WERI-Rb-1 (cell line): Measurements from ENCODE around the gene SCIN.
"Not testable (repeated sequence)": the region's sequence is repeated elsewhere in the genome, so short reads cannot be mapped to it uniquely, and the experiment has no call there.

ENCODE experiments used
- DNase-seq: peaks from one replicate; pipeline ENCODE4 v3.0.0-alpha.2; 2020
- H3K27ac ChIP-seq: fragments of 250-450 bp; sonication (Bioruptor Pico); 2 replicates; pipeline ENCODE4 v1.5.1; 2020; ENCODE audit warnings: mild to moderate bottlenecking, moderate library complexity
- H3K27me3 ChIP-seq: fragments of 250-450 bp; sonication (Bioruptor Pico); 2 replicates; pipeline ENCODE4 v1.5.1; 2021; ENCODE audit warnings: mild to moderate bottlenecking, low read depth, moderate library complexity; ENCODE audit not compliant: insufficient read depth, severe bottlenecking
- H3K36me3 ChIP-seq: fragments of 250-450 bp; sonication (Bioruptor Pico); 2 replicates; pipeline ENCODE4 v1.5.1; 2020; ENCODE audit warnings: mild to moderate bottlenecking, moderate library complexity
- H3K4me3 ChIP-seq: 2 replicates; pipeline ENCODE4 v1.5.1; 2011; ENCODE audit warnings: low read depth, mild to moderate bottlenecking, control low read depth, low read length
- H3K9me3 ChIP-seq: fragments of 250-450 bp; sonication (Bioruptor Pico); 2 replicates; pipeline ENCODE4 v1.5.1; 2021; ENCODE audit warnings: mild to moderate bottlenecking, moderate library complexity; ENCODE audit not compliant: severe bottlenecking
- TF ChIP-seq, protein P1 (sequence below): IDR thresholded peaks from 2 replicates; pipeline ENCODE4 v1.5.1; 2011; ENCODE audit warnings: low read depth, mild to moderate bottlenecking, control low read depth, inconsistent platforms, low read length

SCIN gene

DNA sequence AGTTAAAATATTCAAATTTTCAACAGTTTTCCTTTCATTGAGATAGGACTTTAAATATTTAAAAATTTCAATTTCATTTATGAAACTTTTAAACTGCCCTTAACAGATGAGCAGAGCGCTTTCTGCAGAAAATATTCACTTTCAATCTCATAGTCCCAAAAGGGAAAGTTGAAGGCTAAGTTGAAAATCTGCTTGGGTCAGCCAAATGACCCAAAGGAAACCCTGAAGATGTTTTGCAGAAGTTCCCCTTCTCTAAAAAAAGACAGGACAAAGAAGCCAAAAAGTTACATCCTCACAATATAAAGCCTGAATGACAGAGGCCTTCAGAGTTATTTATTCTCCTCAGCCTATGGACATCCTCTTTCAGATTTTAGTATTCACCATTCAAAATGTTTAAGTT lies 17.6 kb upstream of the SCIN start:
- TF ChIP-seq, protein P1, sequence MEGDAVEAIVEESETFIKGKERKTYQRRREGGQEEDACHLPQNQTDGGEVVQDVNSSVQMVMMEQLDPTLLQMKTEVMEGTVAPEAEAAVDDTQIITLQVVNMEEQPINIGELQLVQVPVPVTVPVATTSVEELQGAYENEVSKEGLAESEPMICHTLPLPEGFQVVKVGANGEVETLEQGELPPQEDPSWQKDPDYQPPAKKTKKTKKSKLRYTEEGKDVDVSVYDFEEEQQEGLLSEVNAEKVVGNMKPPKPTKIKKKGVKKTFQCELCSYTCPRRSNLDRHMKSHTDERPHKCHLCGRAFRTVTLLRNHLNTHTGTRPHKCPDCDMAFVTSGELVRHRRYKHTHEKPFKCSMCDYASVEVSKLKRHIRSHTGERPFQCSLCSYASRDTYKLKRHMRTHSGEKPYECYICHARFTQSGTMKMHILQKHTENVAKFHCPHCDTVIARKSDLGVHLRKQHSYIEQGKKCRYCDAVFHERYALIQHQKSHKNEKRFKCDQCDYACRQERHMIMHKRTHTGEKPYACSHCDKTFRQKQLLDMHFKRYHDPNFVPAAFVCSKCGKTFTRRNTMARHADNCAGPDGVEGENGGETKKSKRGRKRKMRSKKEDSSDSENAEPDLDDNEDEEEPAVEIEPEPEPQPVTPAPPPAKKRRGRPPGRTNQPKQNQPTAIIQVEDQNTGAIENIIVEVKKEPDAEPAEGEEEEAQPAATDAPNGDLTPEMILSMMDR: no peak
- Histone ChIP-seq H3K9me3 (no peaks in the 10 kb centered on the region), H3K36me3 (no peaks in the 10 kb centered on the region), H3K4me3 (no peak overlapping the region), H3K27ac (no peak overlapping the region), H3K27me3 (no peaks in the 10 kb centered on the region)
- DNase-seq: no peak

DNA sequence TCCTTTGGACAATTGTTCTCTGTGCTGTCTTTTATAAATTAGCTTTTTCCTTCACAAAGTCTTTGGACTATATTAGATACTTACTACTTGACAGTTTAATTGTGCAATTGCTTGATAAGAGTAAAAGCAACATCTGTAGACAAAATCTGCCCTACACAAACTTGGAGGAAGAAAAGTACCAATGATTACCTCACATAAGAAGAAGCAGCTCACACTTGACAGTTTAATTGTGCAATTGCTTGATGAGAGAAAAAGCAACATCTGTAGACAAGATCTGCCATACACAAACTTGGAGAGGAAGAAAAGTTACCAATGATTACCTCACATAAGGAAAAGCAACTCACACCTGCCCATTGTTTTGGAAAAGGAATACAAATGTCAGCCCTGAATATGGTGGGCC lies 17.1 kb upstream of the SCIN start:
- no peak overlapping the region for H3K27ac ChIP-seq
- H3K4me3 ChIP-seq: no peak overlapping the region
- no peaks in the 10 kb centered on the region for H3K36me3 ChIP-seq
- no peaks in the 10 kb centered on the region for H3K27me3 ChIP-seq
- TF ChIP-seq, protein P1: no peak
- no peak for DNase-seq
- H3K9me3 ChIP-seq: no peaks in the 10 kb centered on the region

- no peaks in the 10 kb centered on the region for H3K36me3 ChIP-seq
- H3K27me3 ChIP-seq: no peaks in the 10 kb centered on the region
- no peaks in the 10 kb centered on the region for H3K9me3 ChIP-seq
- H3K27ac ChIP-seq: no peak overlapping the region
- TF ChIP-seq, protein P1: no peak
- no peak overlapping the region for H3K4me3 ChIP-seq
- no peak for DNase-seq
Observed at GRCh38 chr7:12554351-12554750, 16.2 kb upstream of the SCIN start.

DNA sequence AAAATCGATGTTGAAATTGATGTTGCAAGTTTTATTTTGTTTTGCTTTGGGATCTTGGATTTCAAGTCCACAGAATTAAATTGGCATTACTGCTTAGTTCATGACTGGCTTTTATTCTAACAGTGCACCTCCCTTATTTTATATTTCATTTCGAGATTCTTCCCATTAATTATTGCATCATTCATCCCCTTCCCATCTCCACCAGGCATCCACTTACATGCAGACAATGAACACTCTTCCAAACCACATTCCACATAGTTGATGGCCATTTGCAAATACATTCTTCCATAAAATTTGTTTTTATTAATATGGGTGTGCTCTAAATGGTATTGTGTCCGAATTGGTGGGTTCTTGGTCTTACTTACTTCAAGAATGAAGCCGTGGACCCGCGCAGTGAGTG lies 15.6 kb upstream of the SCIN start:
- TF ChIP-seq, protein P1: no peak
- H3K27ac ChIP-seq: no peak overlapping the region
- H3K27me3 ChIP-seq: no peaks in the 10 kb centered on the region
- no peaks in the 10 kb centered on the region for H3K9me3 ChIP-seq
- no peak for DNase-seq
- no peak overlapping the region for H3K4me3 ChIP-seq
- no peaks in the 10 kb centered on the region for H3K36me3 ChIP-seq

- H3K4me3 ChIP-seq, H3K36me3 ChIP-seq, H3K27ac ChIP-seq, H3K27me3 ChIP-seq, DNase-seq, H3K9me3 ChIP-seq: not testable (repeated sequence)
Observed at GRCh38 chr7:12555695-12556094, 14.8 kb upstream of the SCIN start.

GRCh38 chr7:12556139-12556792 lies 14.3 kb upstream of the SCIN start:
- not testable (repeated sequence) for H3K9me3 ChIP-seq

GRCh38 chr7:12557282-12557681 lies 13.2 kb upstream of the SCIN start:
- H3K36me3 ChIP-seq: no peaks in the 10 kb centered on the region
- H3K27me3 ChIP-seq: no peaks in the 10 kb centered on the region
- H3K4me3 ChIP-seq: no peak overlapping the region
- no peaks in the 10 kb centered on the region for H3K9me3 ChIP-seq
- no peak for DNase-seq
- TF ChIP-seq, protein P1: no peak
- H3K27ac ChIP-seq: no peak overlapping the region

More at GRCh38 chr7:12556139-12556792, 14.3 kb upstream of the SCIN start:
- H3K27ac ChIP-seq, H3K27me3 ChIP-seq, DNase-seq, H3K36me3 ChIP-seq, H3K4me3 ChIP-seq: not testable (repeated sequence)
